Hypothalamus (tissue), 51 donors: ENCODE results near the gene BCORL1.
A peak's percentile ranks its signal among the peaks of the same experiment; 100 is the strongest.

Experiments
- DNase-seq, 51 donors: peaks; one replicate each; lab custom pipeline; 2025; lab: John Stamatoyannopoulos, UW

The BCORL1 gene

GRCh38 chrX:130090364-130090763 is 107.9 kb downstream of the BCORL1 start:
- no peak for DNase-seq

DNA sequence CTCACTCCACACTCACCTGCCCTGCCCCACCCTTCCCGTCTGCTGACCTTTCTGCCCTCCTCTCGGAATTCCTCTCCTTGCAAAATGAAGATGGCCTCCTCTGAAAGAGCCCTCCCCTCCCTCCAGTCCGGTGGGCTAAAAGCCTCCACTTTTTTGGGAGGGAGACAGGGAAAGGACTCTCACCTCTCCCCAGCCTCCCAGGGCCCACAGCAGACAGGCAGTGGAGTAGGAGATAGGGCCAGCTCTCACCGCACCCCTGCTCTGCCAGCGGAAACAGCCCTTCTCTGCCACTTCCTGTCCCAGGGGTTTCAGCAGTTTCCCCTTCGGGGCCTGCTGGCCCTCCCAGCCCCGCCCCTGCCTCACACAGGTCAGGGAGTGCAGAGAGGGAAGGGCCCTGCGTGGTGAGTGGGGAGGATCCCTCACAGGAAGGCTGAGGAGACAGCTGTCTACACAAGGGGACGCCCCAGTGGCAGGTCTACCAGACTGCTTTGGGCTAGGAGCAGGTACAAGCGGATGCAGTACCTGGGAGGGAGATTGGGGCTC is 109.6 kb downstream of the BCORL1 start:
- peak in 6 of 51 donors; percentile 0 to 12 (median 1) for DNase-seq

DNA sequence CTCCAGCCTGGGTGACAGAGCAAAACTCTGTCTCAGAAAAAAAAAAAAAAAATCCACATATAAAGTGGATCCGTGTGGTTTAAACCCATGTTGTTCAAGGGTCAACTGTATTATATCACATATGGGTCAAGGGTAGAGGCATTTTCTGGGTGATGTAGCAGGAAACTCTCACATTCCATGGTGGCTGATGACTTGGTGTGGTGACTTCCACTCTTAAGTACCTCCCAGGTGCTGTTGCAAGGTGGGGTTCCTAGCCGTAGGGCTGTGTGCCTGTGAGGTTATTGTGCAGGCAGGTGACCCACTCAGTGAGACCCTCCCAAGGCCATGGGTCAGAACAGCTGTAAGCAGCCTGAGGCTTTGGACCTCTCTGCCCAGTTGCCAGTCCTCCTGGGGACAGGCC is 110.8 kb downstream of the BCORL1 start:
- no peak for DNase-seq

- DNase-seq, result no peak
Observed at GRCh38 chrX:130094696-130095095, 112.3 kb downstream of the BCORL1 start.

DNA sequence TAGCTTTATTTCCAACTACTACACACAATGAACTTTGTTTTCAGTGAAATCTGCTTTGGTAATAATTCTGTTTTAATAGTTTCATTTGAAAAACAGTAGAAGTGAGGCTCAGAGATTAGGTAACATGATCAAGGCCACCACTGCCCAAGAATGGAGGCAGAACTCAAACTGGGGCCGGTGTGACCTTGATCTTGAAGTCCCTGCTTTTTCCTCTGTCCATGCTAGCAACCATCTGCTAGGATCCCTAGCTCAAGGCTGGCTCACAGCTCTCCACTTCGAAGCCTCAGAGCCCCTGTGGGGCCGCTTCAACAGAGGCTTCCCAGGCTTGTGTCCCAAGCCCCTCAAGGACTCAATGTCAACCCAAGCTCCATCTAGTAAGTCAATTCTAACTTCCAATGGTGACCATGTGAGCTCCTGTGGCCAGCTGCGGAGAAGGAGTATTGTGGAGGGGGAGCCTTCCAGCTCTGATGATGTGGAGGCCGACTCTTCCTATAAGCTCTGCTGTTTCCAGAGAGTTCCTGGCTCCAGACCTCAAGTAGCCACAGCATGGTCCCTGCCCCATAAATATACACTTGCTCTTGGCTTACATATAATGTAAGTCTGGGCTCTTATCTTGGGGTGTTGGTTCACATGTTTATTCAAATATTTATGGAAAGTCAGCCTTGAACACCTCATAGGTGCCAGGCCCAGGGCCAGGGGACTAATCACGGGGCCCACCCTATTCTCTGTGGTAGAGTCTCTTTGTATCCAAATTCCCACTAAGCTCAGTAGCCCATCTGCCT is 113.0 kb downstream of the BCORL1 start:
- DNase-seq, result no peak

GRCh38 chrX:130097507-130098209 is 115.2 kb downstream of the BCORL1 start:
- no peak for DNase-seq

DNA sequence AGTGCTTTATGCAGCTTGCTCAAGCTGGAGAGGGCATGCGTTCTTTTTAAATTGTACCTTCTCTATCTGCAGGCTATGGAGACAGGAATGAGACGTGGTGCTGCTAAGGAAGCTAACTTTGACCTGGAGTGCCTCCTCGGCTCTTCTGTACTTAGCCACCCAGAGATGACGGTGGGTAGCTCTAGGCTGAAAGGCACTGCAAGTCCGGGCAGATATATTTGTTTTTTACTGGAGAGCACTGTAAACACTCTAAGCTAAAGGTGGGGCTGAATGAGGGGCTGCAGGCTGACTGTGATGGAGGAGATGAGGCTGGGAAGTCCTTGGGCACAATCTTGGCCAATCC is 115.7 kb downstream of the BCORL1 start:
- no peak for DNase-seq

- DNase-seq, result no peak
Observed at GRCh38 chrX:130100180-130100579, 117.7 kb downstream of the BCORL1 start.

- no peak for DNase-seq
Observed at GRCh38 chrX:130103605-130104004, 121.2 kb downstream of the BCORL1 start.

- DNase-seq, result no peak
Observed at GRCh38 chrX:130105244-130105643, 122.8 kb downstream of the BCORL1 start.

DNA sequence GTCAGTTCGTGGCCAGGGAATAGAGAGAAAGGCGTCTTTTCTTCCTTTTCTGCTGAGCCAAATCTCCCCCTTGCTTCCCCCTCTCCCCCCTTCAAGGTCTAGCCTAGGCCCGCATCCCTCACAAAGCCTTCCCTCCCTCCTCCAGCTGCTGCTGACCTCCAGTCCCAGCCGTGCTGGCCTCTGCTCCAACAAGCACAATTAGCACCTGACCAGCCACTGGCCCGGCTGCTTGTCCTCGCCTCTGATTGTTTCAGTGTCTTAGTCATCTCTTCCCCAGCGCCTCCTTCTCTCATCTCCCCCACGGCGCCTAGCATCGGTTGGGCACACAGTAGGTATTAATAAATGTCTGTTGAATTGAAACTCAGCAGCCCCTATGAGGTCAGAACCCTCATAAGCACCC is 123.6 kb downstream of the BCORL1 start:
- DNase-seq, result peak in 2 of 51 donors; percentile 0 to 1
